GM12891 (cell line): Measurements from ENCODE around the gene ANKRD45.

Experiments
- POLR2A ChIP-seq: IDR thresholded peaks from 2 replicates; pipeline ENCODE4 v1.6.1; 2011; ENCODE audit warnings: low read depth, low read length, control low read depth
- POLR2AphosphoS5 ChIP-seq: IDR thresholded peaks from 2 replicates; pipeline ENCODE4 v1.6.1; 2011; ENCODE audit warnings: low read depth, low read length, control low read depth

DNA sequence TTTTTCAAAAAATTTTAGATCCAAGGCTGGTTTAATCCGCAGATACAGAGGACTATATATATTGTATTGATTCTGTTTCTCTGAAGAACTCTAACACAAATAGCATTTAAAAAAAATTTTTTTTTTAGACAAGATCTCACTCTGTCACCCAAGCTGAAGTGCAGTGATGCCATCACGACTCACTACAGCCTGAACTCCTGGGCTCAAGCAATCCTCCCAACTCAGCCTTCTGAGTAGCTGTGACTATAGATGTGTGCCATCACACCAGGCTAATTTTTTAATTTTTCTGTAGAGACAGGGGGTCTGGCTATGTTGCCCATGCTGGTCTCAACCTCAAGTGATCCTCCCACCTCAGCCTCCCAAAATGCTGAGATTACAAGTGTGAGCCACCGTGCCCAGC, 3.0 kb downstream of the ANKRD45 start:
- TF ChIP-seq POLR2AphosphoS5: no peak
- no peak for TF ChIP-seq POLR2A
